K562 (cell line): Measurements from ENCODE around the gene SLC17A8. TPM values are rescaled to one million over a fixed set of nuclear protein-coding genes. Genes with fewer than 3 reads are reported as not detected.

ENCODE experiments used
- AFF4 ChIP-seq: sonication (generic); formaldehyde crosslinking; IDR thresholded peaks from 2 replicates; pipeline ENCODE4 v1.8.0; 2023; ENCODE audit warnings: mild to moderate bottlenecking, missing genetic modification reagents
- HNRNPUL1 ChIP-seq: fragments of 200-400 bp; formaldehyde crosslinking; IDR thresholded peaks from 2 replicates; pipeline ENCODE4 v1.6.1; 2017; ENCODE audit warnings: low read length
- MTA2 ChIP-seq: fragments of 450-650 bp; IDR thresholded peaks from 2 replicates; pipeline ENCODE4 v1.6.1; 2016; ENCODE audit warnings: low read depth
- RBM15 ChIP-seq: fragments of 200-400 bp; formaldehyde crosslinking; IDR thresholded peaks from 2 replicates; pipeline ENCODE4 v1.6.1; 2018; ENCODE audit warnings: mild to moderate bottlenecking, low read length, moderate library complexity; ENCODE audit not compliant: insufficient read depth
- SAFB ChIP-seq: fragments of 200-400 bp; formaldehyde crosslinking; IDR thresholded peaks from 2 replicates; pipeline ENCODE4 v1.6.1; 2017; ENCODE audit warnings: low read depth, low read length, borderline replicate concordance
- STAG1 ChIP-seq: sonication (generic); formaldehyde crosslinking; IDR thresholded peaks from 2 replicates; pipeline ENCODE4 v1.5.0; 2020; ENCODE audit warnings: missing genetic modification reagents, borderline replicate concordance
- TEAD1 ChIP-seq, 2 experiments: fragments of 450-650 bp in 1 of 2; sonication (generic) in 1 of 2; formaldehyde crosslinking; IDR thresholded peaks; 2 replicates each; pipeline versions ENCODE4 v1.4.0 to v1.8.0; 2020 to 2022; ENCODE audit warnings: mild to moderate bottlenecking in 2 of 2, missing genetic modification reagents in 1 of 2
- polyA plus RNA-seq, 8 experiments: library from polyadenylated mRNA; depleted of rRNA in 4 of 8; stranded (reverse) in 5 of 8; unstranded in 3 of 8; fragments of >200 nt; fragmentation: Nextera tagmentation in 2 of 8; fragmentation: Illumina TruSeq in 1 of 8; extraction: Ambion mirVana in 2 of 8; extraction: Trizol in 1 of 8; gene quantifications; 2 replicates each; pipeline versions ENCODE4 v1.2.1 to v1.2.3, GENCODE V29; 2011 to 2014; ENCODE audit warnings: inconsistent platforms in 1 of 8, missing spikeins in 1 of 8
- total RNA-seq, 7 experiments: library from RNA; depleted of rRNA in 6 of 7; stranded (reverse); fragments of >200 nt in 6 of 7; fragmentation: Illumina TruSeq in 2 of 7; extraction: Trizol in 2 of 7; gene quantifications; 2 replicates each; pipeline versions ENCODE4 v1.2.1 to v1.2.3, GENCODE V29; 2011 to 2021; ENCODE audit warnings: low replicate concordance in 1 of 7
- TF ChIP-seq, protein P1 (sequence below): fragments of 450-650 bp; conservative IDR thresholded peaks from 2 replicates; pipeline ENCODE4 v1.6.1; 2016; ENCODE audit warnings: missing genetic modification characterization, low read depth, mild to moderate bottlenecking, missing compliant biosample characterization, moderate library complexity

SLC17A8 gene
- total and polyA plus RNA-seq, 9 of the 15 experiments (the other 6 are each of a cell fraction or from before 2014, with no cell fraction given), result 0.03 TPM; not detected in 8

GRCh38 chr12:100398307-100398706, 41.4 kb downstream of the SLC17A8 start (continued):
- TF ChIP-seq, protein P1, sequence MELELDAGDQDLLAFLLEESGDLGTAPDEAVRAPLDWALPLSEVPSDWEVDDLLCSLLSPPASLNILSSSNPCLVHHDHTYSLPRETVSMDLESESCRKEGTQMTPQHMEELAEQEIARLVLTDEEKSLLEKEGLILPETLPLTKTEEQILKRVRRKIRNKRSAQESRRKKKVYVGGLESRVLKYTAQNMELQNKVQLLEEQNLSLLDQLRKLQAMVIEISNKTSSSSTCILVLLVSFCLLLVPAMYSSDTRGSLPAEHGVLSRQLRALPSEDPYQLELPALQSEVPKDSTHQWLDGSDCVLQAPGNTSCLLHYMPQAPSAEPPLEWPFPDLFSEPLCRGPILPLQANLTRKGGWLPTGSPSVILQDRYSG (tag), result no peak
- TF ChIP-seq STAG1 (CRISPR knock-in tag), result no peak
- no peak for TF ChIP-seq MTA2
- no peak for TF ChIP-seq SAFB
- TF ChIP-seq HNRNPUL1, result no peak
- no peak for TF ChIP-seq RBM15
- TF ChIP-seq TEAD1 (CRISPR knock-in tag; IDR thresholded peaks at IDR 0.05), result no peak
- TF ChIP-seq AFF4, result no peak
